T1000 (cell line): ENCODE data around the gene ZCCHC24.

ENCODE experiments used
- DNase-seq: peaks from one replicate; lab custom pipeline; 2025; ENCODE audit warnings: mixed read lengths; lab: John Stamatoyannopoulos, UW

Gene ZCCHC24

DNA sequence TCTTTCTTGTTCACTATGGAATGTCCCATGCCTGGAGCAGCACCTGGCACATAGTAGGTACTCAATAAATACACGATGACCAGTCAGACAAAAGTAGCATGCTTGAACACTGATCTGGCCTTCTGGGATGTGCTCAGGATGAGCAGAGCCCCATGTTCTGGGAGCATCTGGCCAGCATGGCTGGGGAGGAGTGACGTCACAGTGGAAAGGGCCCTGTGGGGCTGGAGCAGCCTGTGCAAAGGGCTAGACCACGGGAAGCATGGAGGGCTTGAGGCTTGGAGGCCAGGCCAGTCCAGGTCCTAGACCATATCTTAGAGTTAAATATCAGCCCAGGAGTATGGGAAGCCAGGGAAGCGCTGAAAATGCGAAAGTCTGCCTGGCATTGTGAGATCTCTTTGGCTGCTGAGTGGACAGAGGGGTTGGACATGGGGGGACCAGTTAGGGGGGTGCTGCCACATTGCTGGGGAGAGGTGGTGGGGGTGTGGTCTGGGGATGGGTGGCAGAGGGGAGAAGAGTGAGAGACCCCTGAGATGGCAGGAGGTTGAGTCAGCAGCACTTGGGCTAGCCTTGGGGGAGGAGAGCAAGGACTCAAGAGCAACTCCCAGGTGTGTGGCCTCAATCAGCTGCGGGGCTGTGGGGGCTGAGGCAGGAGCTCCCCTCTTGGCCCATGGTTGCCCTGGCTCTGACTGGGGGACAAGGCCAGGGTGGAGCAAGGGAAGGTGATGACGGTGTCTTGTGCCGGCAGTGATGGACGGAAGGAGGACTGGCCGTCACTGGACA is 34.9 kb downstream of the ZCCHC24 start:
- no peak for DNase-seq

DNA sequence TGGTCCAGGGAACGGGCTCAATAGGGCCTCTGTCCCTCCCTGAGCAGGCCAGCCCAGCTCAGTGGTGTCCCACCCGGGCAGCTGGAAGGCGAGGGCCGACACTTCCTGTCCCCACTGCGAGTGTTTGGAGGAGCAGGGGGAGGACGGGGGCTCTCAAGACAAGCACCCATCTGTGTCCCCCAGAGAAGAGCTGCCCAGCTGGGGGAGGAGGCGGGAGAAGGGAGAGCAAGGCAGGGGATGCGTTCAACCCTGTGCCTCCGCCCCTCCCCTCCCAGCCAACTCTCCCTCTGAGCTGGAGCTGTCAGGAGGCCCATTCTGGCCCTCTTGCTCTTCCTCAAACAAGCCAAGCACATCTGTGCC is 35.7 kb downstream of the ZCCHC24 start:
- DNase-seq, result no peak

DNA sequence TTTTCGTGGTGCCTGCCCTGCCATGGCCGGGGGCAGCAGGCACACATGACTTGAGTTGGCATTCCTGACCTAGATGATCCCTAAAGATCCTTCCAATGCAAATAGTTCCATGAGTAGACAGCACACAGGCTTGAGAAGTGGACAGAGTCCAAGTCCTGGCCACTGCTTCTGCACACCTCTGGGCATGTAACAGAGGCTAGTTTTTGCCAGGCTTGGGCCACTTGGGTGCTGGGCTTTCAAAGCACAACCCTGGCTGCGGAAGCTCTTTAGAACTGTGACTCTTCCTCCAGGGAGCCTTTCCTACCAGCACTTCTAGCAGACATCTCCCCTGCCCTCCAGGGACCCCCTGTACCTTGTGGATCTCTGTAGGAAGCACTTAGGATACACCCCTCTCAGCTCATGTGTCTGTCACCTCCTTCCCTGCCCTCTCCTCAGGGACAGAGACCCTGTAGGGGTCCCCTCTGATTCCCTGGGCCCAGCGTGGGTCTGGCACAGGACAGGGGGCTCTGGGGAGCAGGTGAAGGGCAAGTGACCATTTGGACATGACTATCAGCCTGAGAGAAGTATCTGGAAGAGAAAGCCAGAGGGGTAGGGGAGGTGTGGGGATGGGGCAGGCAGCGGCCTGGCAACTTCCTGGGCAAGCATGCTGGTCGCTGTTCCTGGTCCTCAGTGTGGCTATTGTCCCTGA is 36.2 kb downstream of the ZCCHC24 start:
- no peak for DNase-seq

- no peak for DNase-seq
Measured at GRCh38 chr10:79407811-79408795, 37.3 kb downstream of the ZCCHC24 start.

DNA sequence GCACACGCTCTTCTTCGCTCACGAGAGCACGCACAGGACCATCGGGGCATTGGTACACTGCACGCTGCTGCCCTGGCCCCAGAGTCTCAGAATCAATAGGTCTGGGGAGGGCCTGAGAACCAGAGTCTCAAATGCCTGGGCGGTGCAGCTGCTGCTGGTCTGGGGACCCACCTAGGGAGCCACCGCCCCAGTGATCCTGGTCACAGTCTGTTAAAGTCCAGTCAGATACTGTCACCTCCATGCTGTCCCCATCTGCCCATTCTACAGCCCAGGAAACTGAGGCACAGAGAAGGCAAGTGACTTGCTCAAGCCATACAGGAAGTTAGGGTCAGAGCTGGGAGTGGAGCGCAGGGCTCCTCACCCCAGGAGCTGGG is 38.0 kb downstream of the ZCCHC24 start:
- DNase-seq, result no peak

- DNase-seq, result no peak
Measured at GRCh38 chr10:79406683-79407422, 38.6 kb downstream of the ZCCHC24 start.

DNA sequence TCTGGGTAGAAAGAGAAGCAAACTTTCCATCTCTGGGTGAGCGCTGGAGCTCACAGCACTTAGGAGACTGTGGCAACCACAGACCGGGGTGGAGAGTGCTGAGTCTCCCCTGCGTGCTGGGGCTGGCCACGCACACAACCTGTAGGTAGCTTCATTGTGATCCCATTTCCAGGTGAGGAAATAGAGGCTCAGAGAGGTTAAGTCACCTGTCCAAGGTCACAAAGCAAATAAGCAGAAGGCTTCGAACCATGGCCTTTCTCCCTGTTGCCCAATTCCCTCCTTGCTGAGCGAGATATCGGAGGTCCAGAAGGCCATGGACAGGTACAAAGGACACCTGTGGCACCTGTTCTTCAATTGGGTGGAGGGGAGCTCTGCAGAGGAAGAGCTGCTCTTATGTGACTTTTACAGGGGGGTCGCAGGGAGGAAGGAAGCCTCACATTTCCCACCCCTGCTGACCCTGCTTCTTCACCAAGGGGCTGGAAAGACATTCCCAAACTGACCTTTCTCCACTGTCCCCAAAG is 39.4 kb downstream of the ZCCHC24 start:
- DNase-seq, result no peak

DNA sequence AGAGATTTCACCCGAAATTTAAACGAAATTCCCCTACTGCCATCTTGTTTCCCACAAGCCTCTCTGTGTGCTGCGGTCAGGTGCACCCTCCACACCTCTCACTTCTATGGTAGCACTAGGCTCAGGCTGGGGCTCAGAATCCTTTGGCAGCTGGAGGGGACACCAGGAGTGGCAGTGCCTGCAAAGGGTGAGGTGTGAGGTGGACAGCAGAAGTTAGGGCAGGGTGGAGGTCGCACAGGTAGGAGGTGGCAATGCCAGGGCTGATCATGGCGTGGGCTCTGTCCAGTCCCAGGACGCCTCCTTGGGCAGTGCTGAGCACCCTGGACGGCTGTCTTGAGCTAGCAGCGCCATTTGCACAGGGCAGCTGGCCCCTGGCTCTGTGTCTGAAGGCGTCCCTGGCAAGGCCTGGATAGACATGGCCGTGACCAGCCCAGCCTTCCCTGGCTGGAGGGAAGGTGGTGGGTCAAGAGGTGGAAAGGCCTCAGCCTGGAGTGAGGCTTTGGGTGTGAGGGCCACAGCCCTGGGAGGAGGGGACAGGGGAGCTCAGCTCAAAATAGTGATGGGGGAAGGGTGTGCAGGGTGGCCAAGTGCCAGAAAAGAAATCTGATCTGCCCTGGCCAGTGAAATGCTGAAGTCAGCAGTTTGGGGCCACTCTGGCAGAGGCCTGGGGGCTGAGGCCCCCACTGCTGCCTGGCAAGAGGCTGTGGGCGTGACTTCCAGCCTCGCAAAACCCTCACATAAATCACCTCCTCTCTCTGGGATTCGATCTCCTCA is 40.0 kb downstream of the ZCCHC24 start:
- no peak for DNase-seq

DNA sequence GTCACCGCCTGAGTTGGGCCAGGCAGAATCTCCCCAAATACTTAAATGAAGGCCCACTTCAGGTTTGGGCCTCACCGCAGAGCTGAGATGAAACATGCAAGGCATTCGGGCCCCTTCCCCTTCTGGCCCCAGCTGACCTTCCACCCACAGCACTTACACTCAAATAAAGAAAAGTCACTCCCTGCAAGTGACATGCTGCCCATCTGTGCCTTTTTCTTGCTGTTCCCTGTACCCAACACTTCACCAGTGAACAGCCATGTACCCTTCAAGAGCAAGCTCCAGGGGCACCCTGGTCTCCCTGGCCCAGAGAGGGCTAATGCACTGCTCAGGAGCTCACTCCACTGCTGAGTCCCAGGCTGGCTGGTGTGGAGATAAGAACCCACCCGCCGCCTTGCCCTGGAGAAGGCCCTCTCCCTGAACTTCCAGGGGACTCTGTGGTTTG is 40.7 kb downstream of the ZCCHC24 start:
- DNase-seq, result no peak

DNA sequence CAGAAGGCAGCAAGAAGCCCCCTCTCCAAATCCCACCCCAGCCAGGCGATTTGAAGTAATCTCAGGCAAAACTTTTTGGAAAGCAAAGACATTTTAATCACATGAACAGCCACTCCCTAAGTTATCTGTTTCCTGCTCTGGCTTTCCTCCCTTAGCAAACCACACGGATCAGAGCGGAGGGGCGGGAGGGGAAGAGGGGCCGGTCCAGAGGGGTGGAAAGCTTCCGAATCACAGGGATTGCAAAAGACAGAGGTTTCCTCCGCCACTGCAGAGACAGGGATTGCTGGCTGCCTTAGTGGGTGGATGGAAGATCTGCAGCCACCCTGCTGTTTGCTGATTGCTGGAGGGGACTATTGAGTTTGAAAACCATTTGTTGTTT is 41.2 kb downstream of the ZCCHC24 start:
- no peak for DNase-seq

GRCh38 chr10:79403441-79404230 is 41.8 kb downstream of the ZCCHC24 start:
- no peak for DNase-seq

DNA sequence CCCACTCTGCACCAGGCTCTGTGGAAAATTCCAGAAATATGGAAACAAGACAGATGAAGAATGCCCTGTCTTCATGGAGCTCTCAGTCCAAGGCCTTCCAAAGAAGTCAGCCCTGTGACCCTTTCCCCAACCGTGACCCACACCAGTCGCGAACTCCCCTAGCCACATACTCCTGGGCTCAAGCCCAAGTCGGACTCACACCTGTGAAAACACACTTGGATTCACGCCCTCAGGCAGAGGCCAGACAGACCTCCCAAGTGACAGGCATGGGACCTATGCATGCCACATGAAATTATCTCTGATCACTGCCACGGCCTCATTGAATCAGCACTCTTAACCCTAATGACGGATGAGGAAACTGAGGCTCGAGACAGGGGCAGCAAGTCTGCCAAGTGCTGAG is 42.5 kb downstream of the ZCCHC24 start:
- no peak for DNase-seq

GRCh38 chr10:79402625-79402946 is 42.8 kb downstream of the ZCCHC24 start:
- no peak for DNase-seq

GRCh38 chr10:79401015-79401921 is 44.2 kb downstream of the ZCCHC24 start:
- no peak for DNase-seq

- DNase-seq, result no peak
Measured at GRCh38 chr10:79400146-79401004, 45.0 kb downstream of the ZCCHC24 start.

- DNase-seq, result peak; percentile 96
Measured at GRCh38 chr10:79399223-79399831, 46.1 kb downstream of the ZCCHC24 start.

- DNase-seq, result no peak
Measured at GRCh38 chr10:79398642-79399041, 46.8 kb downstream of the ZCCHC24 start.
